ENCODE results near the gene POC1B.

Gene POC1B

GRCh38 chr12:89538897-89539296 is 13.1 kb upstream of the POC1B start:
- Histone ChIP-seq H3K27ac (ENCODE audit: low read depth, low read length) (no peak overlapping the region), H3K4me1 (ENCODE audit: insufficient read depth, low read length) (peaks cover 3% of the 10 kb centered on the region; the same call in 1 of the 2 replicates), H3K4me3 (ENCODE audit: low read length) (no peak overlapping the region), H3K27me3 (ENCODE audit: insufficient read depth, low read length) (no peaks in the 10 kb centered on the region), H3K9ac (ENCODE audit: low read depth, low read length) (no peak overlapping the region), H3K9me3 (ENCODE audit: insufficient read depth, low read depth, low read length) (no peaks in the 10 kb centered on the region), H3K36me3 (ENCODE audit: insufficient read depth, low read length) (no peaks in the 10 kb centered on the region)
- 94% methylated on average over 4 of the region's 4 CpGs for WGBS

- Histone ChIP-seq H3K36me3 (ENCODE audit: insufficient read depth, low read length) (no peaks in the 10 kb centered on the region), H3K27ac (ENCODE audit: low read depth, low read length) (no peak overlapping the region), H3K9me3 (ENCODE audit: insufficient read depth, low read depth, low read length) (no peaks in the 10 kb centered on the region), H3K4me3 (ENCODE audit: low read length) (no peak overlapping the region), H3K9ac (ENCODE audit: low read depth, low read length) (no peak overlapping the region), H3K27me3 (ENCODE audit: insufficient read depth, low read length) (no peaks in the 10 kb centered on the region), H3K4me1 (ENCODE audit: insufficient read depth, low read length) (no peaks in the 10 kb centered on the region)
- WGBS = 85% methylated on average over 2 of the region's 3 CpGs
These were observed 11.5 kb upstream of the POC1B start for GRCh38 chr12:89537389-89537788.

GRCh38 chr12:89529738-89530137 is 3.9 kb upstream of the POC1B start:
- Histone ChIP-seq H3K9me3 (ENCODE audit: insufficient read depth, low read depth, low read length) (no peaks in the 10 kb centered on the region), H3K4me1 (ENCODE audit: insufficient read depth, low read length) (no peaks in the 10 kb centered on the region)

GRCh38 chr12:89528434-89528833 is 2.6 kb upstream of the POC1B start:
- Histone ChIP-seq H3K36me3 (ENCODE audit: insufficient read depth, low read length) (0 out of 2 replicates have a peak, but pooled peaks cover under 1% of the 10 kb centered on the region), H3K4me1 (ENCODE audit: insufficient read depth, low read length) (peaks cover 4% of the 10 kb centered on the region; the same call in 1 of the 2 replicates), H3K27ac (ENCODE audit: low read depth, low read length) (no peak overlapping the region), H3K9ac (ENCODE audit: low read depth, low read length) (no peak overlapping the region), H3K27me3 (ENCODE audit: insufficient read depth, low read length) (no peaks in the 10 kb centered on the region), H3K9me3 (ENCODE audit: insufficient read depth, low read depth, low read length) (no peaks in the 10 kb centered on the region), H3K4me3 (ENCODE audit: low read length) (no peak overlapping the region)
- WGBS = 83% methylated on average over 4 of the region's 4 CpGs

More at GRCh38 chr12:89529738-89530137, 3.9 kb upstream of the POC1B start:
- no peak overlapping the region for H3K4me3 ChIP-seq (ENCODE audit: low read length)
- no peaks in the 10 kb centered on the region for H3K36me3 ChIP-seq (ENCODE audit: insufficient read depth, low read length)
- H3K27ac ChIP-seq (ENCODE audit: low read depth, low read length) = no peak overlapping the region
- 78% methylated on average over 1 of the region's 1 CpG for WGBS
- no peaks in the 10 kb centered on the region for H3K27me3 ChIP-seq (ENCODE audit: insufficient read depth, low read length)
- H3K9ac ChIP-seq (ENCODE audit: low read depth, low read length) = no peak overlapping the region

GRCh38 chr12:89525305-89525823 is 483 bp downstream of the POC1B start:
- Histone ChIP-seq H3K27me3 (ENCODE audit: insufficient read depth, low read length) (no peaks in the 10 kb centered on the region), H3K9me3 (ENCODE audit: insufficient read depth, low read depth, low read length) (no peaks in the 10 kb centered on the region), H3K4me3 (ENCODE audit: low read length) (peak overlapping the region; percentile 94), H3K36me3 (ENCODE audit: insufficient read depth, low read length) (peaks cover 18% of the 10 kb centered on the region), H3K4me1 (ENCODE audit: insufficient read depth, low read length) (peaks cover 4% of the 10 kb centered on the region; the same call in 1 of the 2 replicates), H3K27ac (ENCODE audit: low read depth, low read length) (peak overlapping the region; percentile 78; the same call in 1 of the 2 replicates), H3K9ac (ENCODE audit: low read depth, low read length) (peak overlapping the region; percentile 60)
- under 1% methylated on average over 53 of the region's 53 CpGs for WGBS

GRCh38 chr12:89524541-89525304 is 1.1 kb downstream of the POC1B start, which contains the start of gene GALNT4:
GALNT4 (minus strand) TSS chr12:89524796; CDS start chr12:89524549, 247 bp downstream.
- Histone ChIP-seq H3K4me3 (ENCODE audit: low read length) (peak within 1 kb of the TSS; percentile 94), H3K4me1 (ENCODE audit: insufficient read depth, low read length) (peaks cover 4% of the 10 kb centered on the region; the same call in 1 of the 2 replicates), H3K36me3 (ENCODE audit: insufficient read depth, low read length) (peaks cover 18% of the 10 kb centered on the region), H3K27me3 (ENCODE audit: insufficient read depth, low read length) (no peaks in the 10 kb centered on the region), H3K9me3 (ENCODE audit: insufficient read depth, low read depth, low read length) (no peaks in the 10 kb centered on the region), H3K9ac (ENCODE audit: low read depth, low read length) (peak within 1 kb of the TSS; percentile 74), H3K27ac (ENCODE audit: low read depth, low read length) (peak within 1 kb of the TSS; percentile 78; the same call in 1 of the 2 replicates)
- under 1% methylated on average over 43 of the region's 43 CpGs for WGBS

- peaks cover 18% of the 10 kb centered on the region for H3K36me3 ChIP-seq (ENCODE audit: insufficient read depth, low read length)
- no peaks in the 10 kb centered on the region for H3K9me3 ChIP-seq (ENCODE audit: insufficient read depth, low read depth, low read length)
- peak overlapping the region; percentile 74 for H3K9ac ChIP-seq (ENCODE audit: low read depth, low read length)
- H3K4me3 ChIP-seq (ENCODE audit: low read length) = peak overlapping the region; percentile 94
- H3K27ac ChIP-seq (ENCODE audit: low read depth, low read length) = no peak overlapping the region
- H3K4me1 ChIP-seq (ENCODE audit: insufficient read depth, low read length) = peaks cover 4% of the 10 kb centered on the region; the same call in 1 of the 2 replicates
- no peaks in the 10 kb centered on the region for H3K27me3 ChIP-seq (ENCODE audit: insufficient read depth, low read length)
- WGBS = 48% methylated on average over 21 of the region's 21 CpGs
These were observed 1.9 kb downstream of the POC1B start for GRCh38 chr12:89523843-89524540.

GRCh38 chr12:89523393-89523792 is 2.5 kb downstream of the POC1B start:
- 95% methylated on average over 8 of the region's 8 CpGs for WGBS
- Histone ChIP-seq H3K9me3 (ENCODE audit: insufficient read depth, low read depth, low read length) (no peaks in the 10 kb centered on the region), H3K36me3 (ENCODE audit: insufficient read depth, low read length) (peaks cover 18% of the 10 kb centered on the region), H3K4me3 (ENCODE audit: low read length) (peak overlapping the region; percentile 94; the same call in 1 of the 2 replicates), H3K4me1 (ENCODE audit: insufficient read depth, low read length) (peaks cover 4% of the 10 kb centered on the region; the same call in 1 of the 2 replicates), H3K27me3 (ENCODE audit: insufficient read depth, low read length) (no peaks in the 10 kb centered on the region), H3K27ac (ENCODE audit: low read depth, low read length) (no peak overlapping the region), H3K9ac (ENCODE audit: low read depth, low read length) (no peak overlapping the region)

GRCh38 chr12:89521364-89522223 is 4.3 kb downstream of the POC1B start:
- Histone ChIP-seq H3K9me3 (ENCODE audit: insufficient read depth, low read depth, low read length) (no peaks in the 10 kb centered on the region), H3K4me1 (ENCODE audit: insufficient read depth, low read length) (peaks cover 4% of the 10 kb centered on the region; the same call in 1 of the 2 replicates), H3K9ac (ENCODE audit: low read depth, low read length) (no peak overlapping the region), H3K27ac (ENCODE audit: low read depth, low read length) (no peak overlapping the region), H3K36me3 (ENCODE audit: insufficient read depth, low read length) (peaks cover 18% of the 10 kb centered on the region), H3K4me3 (ENCODE audit: low read length) (no peak overlapping the region), H3K27me3 (ENCODE audit: insufficient read depth, low read length) (no peaks in the 10 kb centered on the region)
- 87% methylated on average over 6 of the region's 7 CpGs for WGBS

GRCh38 chr12:89517720-89518119 is 8.1 kb downstream of the POC1B start:
- peaks cover 16% of the 10 kb centered on the region; the same call in 1 of the 2 replicates for H3K4me1 ChIP-seq (ENCODE audit: insufficient read depth, low read length)
- H3K9ac ChIP-seq (ENCODE audit: low read depth, low read length) = no peak overlapping the region

More at GRCh38 chr12:89517720-89518119, 8.1 kb downstream of the POC1B start:
- Histone ChIP-seq H3K36me3 (ENCODE audit: insufficient read depth, low read length) (peaks cover 10% of the 10 kb centered on the region), H3K27ac (ENCODE audit: low read depth, low read length) (no peak overlapping the region), H3K27me3 (ENCODE audit: insufficient read depth, low read length) (no peaks in the 10 kb centered on the region), H3K4me3 (ENCODE audit: low read length) (no peak overlapping the region), H3K9me3 (ENCODE audit: insufficient read depth, low read depth, low read length) (no peaks in the 10 kb centered on the region)
- 61% methylated on average over 3 of the region's 3 CpGs for WGBS

Measured in HUES64 (cell line).